Effector CD4-positive, alpha-beta T cell (primary cell): ENCODE measurements around the gene CERS6.

Source experiments
- DNase-seq: peaks from one replicate; pipeline ENCODE4 v3.0.0-alpha.2; 2020

The CERS6 gene

DNA sequence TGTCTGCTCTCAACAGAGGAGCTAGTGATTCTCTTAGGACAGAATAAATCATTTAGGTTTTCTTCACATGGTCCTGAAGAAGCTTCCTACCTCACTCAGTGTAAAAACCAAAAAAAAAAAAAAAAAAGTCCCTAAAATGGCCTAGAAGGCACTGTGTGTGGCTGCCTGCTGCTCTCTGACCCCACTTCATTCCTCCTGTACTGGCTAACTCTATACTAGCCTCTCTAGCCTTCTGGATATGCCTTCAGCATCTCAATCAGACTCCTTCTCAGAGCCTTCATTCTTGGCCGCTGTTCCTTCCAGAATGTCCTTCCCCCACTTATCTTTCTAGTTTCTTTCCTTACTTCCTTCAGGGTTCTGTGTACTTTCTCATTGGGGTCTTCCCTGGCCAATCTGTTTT lies 82.1 kb downstream of the CERS6 start:
- DNase-seq, result no peak

DNA sequence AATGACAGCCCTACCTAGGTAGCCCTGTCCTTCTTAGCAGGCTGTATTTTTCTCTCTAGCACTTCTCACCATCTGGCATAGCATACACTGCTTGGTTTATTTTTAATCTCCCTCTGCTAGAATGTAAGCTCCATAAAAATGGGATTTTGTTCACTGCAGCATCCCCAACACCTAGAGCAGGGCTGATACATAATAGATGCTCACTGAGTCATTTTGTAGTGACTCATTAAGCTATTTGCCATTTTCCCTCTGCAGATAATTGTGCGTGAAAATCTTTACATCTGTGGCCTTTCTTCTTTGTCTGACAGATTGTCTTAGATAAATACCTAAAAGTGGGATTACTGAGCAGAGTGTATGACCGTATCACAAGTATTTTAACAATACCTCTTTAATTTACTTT lies 82.5 kb downstream of the CERS6 start:
- DNase-seq, result no peak

DNA sequence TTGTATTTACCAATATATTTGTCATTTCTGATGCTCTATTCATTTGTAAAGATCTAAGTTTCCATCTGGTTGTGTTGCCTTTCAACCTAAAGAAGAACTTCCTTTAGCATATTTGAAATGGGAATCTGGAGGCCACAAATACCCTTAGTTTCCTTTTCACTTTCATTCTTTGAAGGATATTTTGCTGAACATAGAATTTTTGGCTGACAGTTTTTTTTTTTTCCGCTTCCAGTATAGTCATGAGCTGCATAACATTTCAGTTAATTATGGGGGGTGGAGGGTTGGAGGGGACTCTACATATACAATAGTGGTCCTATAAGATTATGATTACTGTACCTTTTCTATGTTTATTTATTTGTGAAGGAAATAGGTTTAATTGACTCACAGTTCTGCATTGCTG lies 83.9 kb downstream of the CERS6 start:
- no peak for DNase-seq

DNA sequence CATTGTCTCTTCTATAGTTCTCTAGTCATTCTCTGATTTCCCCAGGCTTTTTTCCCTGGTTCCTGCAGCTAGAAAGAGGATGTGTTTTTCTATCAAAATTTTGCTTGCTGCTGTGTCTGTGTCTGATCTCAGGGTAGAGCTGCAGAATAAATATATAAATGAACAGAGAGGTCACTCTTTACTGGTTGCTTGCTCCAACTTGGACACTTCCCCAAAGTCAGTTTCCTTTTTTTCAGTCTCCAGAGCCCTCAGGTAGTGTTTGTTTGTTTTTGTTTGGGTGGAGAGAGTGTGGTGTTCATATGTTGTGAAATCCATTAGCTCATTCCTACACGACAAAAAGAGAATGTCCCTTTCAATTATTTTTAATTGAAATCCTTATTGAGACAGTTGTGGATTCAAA lies 85.8 kb downstream of the CERS6 start:
- DNase-seq, result no peak

DNA sequence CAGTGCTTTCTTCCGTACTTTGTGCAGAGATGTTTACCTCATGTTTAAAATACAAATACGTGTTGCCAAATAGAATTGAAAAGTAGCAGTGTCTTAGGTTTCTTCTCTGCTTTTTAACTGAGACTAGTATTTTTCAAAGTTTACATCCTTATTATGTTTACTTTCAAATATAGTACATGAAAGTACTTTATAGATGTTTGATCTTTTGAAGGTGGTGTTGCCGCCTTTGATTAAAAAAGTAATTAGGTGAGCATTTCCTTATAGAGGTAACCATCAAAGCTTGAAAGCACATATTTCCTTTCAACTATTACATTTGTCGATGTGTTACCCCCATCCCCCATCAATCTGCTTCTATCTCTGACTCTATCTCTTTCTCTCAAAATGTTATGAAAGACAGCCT lies 87.0 kb downstream of the CERS6 start:
- DNase-seq, result no peak

DNA sequence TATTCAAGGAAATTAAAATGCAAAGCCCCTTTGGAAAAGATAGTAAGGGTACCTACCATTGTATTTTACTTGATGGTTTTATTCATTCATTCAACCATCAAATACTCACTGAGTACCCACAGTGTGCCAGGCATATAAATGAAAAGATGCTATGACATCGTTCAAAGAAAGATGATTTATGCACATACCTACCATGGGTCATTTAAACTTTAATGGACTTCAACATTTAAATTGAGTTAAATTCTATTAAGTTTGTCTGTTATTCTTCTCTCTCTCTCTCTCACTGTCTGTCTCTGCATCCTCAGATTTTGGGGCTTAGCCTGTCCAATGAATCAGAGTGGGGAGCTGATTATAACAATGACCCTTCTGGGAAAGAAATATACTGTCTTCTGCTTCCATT lies 87.9 kb downstream of the CERS6 start:
- DNase-seq, result no peak

DNA sequence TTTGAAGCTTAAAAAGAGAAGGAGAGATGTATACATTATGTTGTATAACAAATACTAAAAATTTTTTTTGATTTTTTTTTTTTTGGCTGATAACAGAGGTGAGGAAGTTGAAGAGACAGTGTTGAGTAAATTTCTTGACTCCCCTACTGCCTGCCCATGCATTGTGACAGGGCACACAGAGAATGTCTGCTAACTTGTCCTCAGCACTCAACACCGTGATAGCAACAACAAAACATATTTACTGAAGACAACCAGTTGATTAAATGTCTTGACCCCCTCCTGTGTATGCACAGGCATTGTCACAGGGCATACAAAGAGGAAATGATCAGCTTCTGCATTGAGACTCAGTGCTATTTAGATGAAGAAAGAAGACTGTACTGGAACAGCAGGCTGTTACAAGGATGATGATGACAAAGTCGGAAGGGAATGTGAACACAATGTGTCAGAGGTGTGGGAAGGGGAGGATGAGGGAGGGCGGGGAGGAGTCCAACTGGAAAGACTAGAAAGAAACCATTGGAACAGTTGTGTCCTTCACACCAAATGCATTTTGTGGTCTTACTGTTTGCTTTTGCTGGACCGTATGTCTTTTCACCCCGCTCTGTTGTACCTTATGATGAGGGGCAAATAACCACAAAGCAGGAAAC lies 89.5 kb downstream of the CERS6 start:
- DNase-seq, result no peak

DNA sequence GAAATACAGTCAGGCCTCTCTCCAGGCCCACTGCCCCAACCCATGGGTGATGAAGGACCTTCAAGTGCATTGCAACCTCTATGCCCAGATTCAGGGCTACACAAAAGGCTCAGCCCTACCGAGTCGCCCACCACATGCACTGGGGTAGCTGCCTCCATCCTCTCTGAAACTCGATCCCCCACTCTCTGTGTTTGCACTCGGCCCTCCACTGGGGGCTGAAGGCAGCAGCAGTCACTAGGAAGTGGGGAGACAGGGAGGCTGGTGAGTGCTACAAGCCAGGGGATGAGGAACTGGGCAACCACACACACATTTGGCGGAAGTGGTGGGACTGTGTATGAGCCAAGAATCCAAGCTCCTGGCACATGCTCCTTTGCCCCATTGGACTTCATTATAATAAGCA lies 94.6 kb downstream of the CERS6 start:
- DNase-seq, result no peak

DNA sequence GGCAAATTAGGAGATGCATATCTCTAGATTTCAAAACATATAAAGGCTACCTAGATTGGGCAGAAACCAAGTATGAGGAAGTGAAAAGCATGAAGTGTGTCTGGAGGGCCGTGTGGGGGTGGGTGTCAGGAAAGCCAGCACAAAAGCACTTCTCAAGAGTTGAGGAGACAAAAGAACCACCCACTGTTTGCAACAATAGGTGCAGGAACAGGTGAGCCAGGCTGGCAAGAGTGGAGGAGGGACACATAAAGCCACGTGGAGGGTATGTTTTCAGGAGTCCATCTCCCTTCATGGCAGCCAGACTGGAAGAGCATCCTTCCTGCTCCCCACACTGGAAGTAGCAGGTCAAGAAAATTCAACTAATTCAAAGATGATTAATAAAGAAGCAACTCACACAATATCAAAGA lies 96.4 kb downstream of the CERS6 start:
- DNase-seq, result no peak

DNA sequence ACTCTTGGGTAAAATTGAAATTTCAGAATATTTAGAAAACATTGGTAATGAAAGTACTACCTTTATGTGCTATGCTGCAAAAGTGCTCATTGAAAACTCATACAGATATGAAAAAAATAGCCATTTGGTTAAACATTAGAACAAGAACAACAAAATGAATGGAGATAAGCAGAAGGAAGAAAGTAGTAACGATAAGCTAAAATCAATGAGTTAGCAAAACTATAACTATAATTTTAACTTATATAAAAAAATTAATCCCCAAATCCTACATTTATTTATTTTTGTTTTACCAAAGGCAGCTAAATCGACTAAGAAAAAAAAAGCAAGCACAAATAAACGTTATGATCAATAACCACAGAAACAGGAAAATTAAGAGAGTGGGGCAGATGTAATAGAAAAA lies 99.2 kb downstream of the CERS6 start:
- DNase-seq, result no peak

DNA sequence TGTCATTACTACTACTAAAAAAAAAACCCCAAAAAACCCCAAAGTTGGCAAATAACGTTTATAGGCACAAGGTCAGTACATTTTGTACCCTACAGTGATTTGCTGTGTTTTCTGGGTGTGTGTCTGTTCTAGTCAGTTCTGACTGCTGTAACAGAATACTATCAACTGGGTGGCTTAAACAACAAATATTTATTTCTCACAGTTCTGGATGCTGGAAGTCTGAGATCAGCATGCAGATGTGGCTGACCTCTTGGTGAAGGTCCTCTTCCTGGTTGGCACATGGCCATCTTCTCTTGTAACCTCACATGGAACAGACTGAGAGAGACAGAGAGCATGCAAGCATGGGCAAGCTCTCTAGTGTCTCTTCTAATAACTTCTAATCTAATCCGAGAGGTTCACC lies 103.1 kb downstream of the CERS6 start:
- DNase-seq, result no peak

DNA sequence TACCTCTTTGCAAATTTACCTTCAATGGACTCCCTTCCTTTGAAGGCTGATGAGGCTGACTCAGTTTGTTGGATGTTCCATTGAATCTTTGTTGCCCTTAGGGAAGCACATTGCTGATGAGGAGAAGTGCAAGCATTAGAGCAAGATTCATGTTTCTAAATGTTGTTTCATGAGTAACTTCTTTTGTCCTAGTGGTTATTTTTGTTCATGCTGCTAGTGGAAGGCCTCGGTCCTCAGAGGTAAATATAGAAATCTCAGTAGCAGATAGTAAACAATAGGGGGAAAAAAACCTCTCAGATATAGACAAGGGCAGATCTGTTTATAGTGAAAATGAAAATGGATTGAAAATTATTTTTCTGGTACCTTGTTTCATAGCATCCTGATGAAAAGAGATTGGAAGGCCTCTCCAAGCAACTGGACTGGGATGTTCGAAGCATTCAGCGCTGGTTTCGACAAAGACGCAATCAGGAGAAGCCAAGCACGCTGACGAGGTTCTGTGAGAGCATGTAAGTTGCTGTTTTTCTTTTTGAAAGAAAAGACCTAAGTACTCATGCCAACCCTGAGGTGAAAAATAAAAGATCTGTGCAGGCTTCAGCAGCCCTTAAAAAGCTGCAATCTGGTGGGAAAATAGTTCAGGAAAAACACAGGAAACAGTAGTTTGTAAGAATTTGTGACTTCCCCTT lies 104.9 kb downstream of the CERS6 start:
- no peak for DNase-seq

DNA sequence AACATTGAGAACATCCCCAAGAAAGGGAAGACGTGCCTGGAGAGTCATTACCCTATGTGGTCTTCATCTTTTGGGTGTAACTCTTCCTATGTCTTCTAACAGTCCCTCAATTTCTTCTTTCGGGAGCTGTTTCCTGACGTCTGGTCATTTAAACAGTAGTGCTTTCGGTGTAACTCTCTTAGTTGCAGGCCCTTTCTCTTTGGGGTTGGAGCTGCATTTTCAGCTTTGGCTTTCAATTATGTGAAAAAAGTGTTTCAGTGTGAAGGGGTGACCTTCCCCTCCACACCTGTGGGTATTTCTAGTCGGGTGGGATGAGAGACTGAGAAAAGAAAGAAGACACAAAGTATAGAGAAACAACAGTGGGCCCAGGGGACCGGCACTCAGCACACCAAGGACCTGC lies 105.9 kb downstream of the CERS6 start:
- DNase-seq, result no peak

DNA sequence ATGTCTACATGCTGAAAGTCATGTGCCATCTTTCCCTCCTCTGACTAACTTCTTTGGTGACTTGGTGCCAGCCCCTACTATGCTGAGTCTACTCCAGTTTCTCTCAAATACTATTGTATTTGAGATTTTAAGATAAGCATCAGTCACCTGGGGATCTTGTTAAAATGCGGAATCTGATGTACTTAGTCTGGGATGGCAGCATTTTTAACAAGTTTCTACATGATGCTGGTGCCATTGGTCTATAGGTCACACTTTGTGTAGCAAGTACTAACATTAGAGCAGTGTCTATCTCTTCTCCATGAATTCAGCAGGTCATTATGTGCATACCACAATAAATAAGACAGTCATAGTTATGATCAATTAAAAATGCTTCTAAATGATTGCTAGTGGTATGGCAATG lies 106.9 kb downstream of the CERS6 start:
- no peak for DNase-seq

DNA sequence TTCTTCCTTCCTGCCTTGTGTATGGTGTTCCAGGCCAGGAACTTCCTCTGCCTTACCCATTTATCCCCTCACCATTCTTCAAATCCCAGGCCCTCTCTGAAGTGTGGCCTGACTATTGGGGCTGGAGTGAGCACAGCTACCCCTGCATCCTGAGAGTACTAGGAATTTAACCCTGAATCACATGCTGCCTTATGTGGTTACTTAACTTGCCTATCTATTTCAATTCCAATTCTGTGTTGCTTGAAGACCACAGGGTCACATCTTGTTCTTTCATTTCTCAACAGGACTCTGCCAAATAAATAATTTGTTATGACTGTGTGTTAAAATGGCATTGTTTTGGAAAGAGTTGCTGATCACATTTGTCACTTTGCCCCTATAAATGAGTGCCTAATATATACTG lies 108.6 kb downstream of the CERS6 start:
- no peak for DNase-seq

DNA sequence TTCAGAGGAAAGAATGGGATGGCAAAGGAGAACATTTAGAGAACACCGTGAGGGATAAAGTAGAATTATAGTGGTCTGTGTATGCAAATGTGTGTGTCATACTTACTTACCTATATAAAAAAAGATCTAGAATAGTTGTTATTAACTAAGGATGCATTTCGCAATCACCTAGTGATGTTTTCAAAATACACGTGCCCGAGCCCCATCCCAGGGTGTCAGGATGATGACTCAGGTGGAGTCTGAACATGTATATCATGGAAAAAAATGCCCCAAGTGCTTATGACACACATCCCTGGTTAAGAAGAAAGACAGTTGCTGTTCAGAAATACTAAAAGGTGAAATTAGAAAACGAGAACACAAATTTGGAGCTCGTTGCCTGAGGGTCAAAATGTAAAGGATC lies 109.0 kb downstream of the CERS6 start:
- DNase-seq, result no peak

DNA sequence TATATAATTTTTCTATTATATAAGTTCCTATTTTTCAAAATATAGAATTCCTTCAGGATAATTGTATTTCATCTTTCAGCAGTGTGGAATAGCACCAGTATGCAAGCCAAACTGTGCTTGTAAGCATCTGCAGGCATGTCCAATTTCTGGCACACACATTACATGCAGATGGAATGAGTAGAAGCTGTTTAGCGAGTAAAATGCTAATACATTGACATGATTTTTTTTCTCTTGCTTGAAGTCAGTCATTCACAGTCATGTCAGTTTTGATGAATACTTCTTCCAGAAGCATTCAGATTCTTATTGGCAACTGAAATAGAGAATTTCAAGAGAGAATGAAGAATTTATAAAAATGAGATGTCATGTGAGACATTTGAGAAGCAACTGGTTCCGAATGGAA lies 109.4 kb downstream of the CERS6 start:
- no peak for DNase-seq

DNA sequence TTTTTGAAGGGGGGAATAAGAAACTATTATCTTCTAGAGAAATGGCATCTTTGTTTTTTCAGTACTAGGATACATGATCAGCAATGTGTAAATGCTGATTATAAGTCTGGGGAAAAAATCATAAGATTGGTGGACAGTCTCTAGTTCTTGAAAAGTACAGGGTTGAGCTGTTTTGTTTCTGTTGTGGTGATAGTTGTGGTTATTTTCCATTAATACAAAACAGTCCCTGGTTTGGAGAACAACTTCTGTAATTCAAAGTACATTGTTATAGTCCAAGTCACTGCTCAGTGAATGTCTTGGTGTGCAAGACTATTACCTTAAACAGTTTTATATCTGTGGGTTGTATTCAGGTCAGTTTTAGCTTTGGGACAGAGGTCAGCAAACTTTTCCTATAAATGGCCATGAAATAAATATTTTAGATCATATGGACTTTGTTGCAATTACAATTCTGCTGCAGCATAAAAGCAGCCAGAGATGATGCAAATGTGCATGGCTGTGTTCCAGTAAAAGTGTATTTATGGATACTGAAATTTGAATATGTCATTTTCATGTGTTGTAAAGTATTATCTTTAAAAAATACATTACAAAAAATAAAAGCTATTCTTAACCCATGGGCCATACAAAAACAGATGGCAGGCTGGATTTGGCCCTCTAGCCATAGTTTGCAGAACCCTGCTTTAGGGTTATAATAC lies 111.0 kb downstream of the CERS6 start:
- DNase-seq, result no peak

DNA sequence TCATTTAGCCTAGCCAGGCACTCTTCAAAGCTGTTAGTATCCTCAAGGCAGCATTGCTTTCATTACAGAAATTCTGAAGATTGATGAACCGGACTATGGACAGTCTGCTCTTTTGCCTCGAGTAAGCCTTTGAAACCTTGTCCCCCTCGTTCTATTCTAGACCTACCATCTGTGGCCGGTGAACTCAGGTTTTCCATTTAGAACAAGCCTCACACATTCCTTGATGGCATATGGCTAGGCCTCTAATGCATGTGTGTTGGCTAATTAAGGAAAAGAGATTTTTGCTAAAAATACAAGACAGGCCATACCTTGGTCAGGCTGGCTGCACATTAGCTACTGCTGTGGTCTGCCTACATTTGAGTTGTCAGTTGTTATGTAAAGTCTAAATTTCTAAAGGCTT lies 111.8 kb downstream of the CERS6 start:
- no peak for DNase-seq

DNA sequence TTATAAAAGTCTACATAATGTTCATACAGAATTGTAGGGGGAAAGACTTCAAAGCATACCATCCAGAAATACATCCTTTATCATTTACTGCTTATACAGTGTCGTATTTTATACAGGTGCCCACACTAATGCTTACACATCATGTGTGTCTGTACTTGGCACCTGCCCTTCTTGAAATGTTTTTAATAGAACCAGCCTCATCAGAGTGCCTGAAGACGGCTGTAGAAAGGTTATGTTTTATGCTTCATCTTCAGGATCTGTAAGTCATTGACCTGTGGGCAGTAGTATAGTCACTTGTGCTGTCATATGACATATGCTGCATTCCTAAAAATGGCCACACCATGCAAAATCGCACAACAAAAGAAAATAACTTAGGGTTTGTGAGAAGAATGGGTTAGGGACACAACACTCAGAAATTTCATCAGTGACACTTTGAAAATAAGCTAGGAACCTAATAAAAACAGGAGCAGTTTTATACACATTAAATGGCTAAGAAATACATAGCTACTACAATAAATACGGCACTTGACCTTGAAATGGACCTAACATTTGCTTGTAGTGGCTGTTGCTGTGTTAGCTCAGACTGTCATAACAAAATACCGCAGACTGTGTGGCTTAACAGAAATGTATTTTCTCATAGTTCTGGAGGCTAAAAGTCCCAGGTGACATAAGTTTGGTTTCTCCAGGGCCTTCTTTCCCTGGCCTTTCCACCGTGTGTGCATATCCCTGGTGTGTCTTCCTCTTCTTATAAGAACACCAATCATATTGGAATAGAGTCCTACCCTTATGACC lies 112.6 kb downstream of the CERS6 start:
- DNase-seq, result no peak

DNA sequence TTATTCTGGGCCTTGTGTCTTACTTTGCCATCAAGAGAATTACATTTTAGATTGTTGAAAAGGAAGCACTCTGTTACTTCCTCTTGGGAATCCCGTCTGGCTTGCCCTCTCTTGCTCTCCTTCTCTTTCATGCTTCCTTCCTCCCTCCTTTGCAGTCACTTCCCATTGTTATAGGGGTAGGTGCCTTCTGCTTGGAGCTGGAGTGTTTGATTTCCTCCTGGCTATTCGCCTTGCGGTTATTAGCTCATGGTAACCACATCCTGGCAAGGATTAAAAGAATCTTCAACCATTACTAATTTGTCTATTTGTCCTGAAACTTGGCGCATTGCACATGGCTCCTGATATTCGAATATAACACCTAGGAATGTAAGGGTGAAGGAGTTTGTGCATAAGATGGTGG lies 115.0 kb downstream of the CERS6 start:
- DNase-seq, result no peak

DNA sequence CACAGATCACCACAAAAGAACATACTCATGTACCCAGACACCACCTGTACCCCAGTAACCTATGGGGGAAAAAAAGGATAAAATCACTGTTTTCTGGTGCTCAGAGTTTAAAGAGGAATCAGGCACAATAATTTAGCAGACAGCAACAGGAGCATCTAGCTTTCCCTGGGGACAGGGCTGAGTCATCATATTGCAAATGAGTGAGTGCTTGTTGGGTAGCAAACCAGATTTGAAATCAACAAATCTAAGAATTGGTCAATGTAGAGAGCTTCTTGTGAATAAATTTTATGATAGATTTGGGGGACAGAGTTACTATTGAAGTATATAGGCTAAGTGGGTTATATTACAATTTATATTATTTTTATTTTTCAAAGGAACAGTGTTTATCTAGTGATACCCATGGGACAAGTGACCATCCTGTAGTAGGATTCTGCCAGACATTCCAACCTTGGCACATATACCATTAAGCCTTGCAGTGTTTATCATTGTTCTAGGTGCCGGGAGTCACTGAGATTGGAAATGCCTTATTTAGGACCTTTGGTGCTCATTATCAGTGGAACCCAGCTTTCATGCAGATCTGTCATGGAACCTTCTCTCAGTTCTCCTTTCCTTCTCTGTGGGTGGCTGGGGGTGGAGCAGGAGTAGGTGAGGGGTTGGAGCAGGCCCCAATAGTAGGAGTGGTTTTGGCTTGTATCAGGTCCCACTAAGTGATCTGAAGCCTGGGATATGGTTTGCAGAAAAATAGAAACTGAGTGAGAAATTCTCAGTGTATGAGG lies 117.2 kb downstream of the CERS6 start:
- DNase-seq, result no peak
